Measurements from ENCODE around the gene SDCCAG8. TPM values are rescaled to one million over a fixed set of nuclear protein-coding genes. Genes with fewer than 3 reads are reported as not detected.

Gene SDCCAG8
- total and polyA plus RNA-seq, 2 experiments from 2014 or later = 28.0 to 66.7 TPM

- no peak for TF ChIP-seq ZNF331 (CRISPR knock-in tag; IDR thresholded peaks at IDR 0.05; ENCODE audit: low read depth)
- TF ChIP-seq REST (IDR thresholded peaks at IDR 0.05; ENCODE audit: unreplicated experiment) = no peak
- no peak for TF ChIP-seq ETS1 (IDR thresholded peaks at IDR 0.05)
Measured at GRCh38 chr1:243548516-243548915, 292.7 kb downstream of the SDCCAG8 start (continued).

GRCh38 chr1:243549108-243549507, 293.3 kb downstream of the SDCCAG8 start:
- Histone ChIP-seq H3K27ac (ENCODE audit: low read depth) (no peak overlapping the region), H3K9me2 (ENCODE audit: insufficient read depth) (no peaks in the 10 kb centered on the region), H3K4me3 (no peak overlapping the region), H3F3A (replicated peaks; ENCODE audit: low read depth) (no peaks in the 10 kb centered on the region), H3K27me3 (ENCODE audit: insufficient read depth) (no peaks in the 10 kb centered on the region), H3K79me2 (replicated peaks; ENCODE audit: insufficient read depth) (no peaks in the 10 kb centered on the region), H4K20me1 (replicated peaks; ENCODE audit: insufficient read depth) (no peaks in the 10 kb centered on the region), H3K36me3 (ENCODE audit: insufficient read depth) (no peaks in the 10 kb centered on the region), H2AFZ (no peak overlapping the region), H3K4me1 (ENCODE audit: insufficient read depth) (no peaks in the 10 kb centered on the region), H3K4me2 (no peak overlapping the region)
- Mint-ChIP-seq H3K4me1 (peaks cover 5% of the 10 kb centered on the region; the same call in 2 of the 3 replicates), H3K9me3 (no peaks in the 10 kb centered on the region), H3K27me3 (ENCODE audit: insufficient read depth, low read depth, poor library complexity) (peaks cover under 1% of the 10 kb centered on the region), H3K27ac (no peak overlapping the region), H3K4me3 (no peak overlapping the region), H3K36me3 (ENCODE audit: low read depth) (peaks cover 6% of the 10 kb centered on the region; the same call in 2 of the 3 replicates)
- no peak for ATAC-seq
- DNase-seq (ENCODE audit: low spot score) = no peak
- no peak for TF ChIP-seq JUNB (IDR thresholded peaks at IDR 0.05; ENCODE audit: unreplicated experiment)
- no peak for TF ChIP-seq ETS1 (IDR thresholded peaks at IDR 0.05)
- no peak for TF ChIP-seq POLR2AphosphoS5 (IDR thresholded peaks at IDR 0.05; ENCODE audit: low read depth)
- TF ChIP-seq EZH2phosphoT487 (IDR thresholded peaks at IDR 0.05; ENCODE audit: unreplicated experiment) = no peak
- no peak for TF ChIP-seq ZNF462 (CRISPR knock-in tag; IDR thresholded peaks at IDR 0.05)
- no peak for TF ChIP-seq REST (IDR thresholded peaks at IDR 0.05; ENCODE audit: unreplicated experiment)
- no peak for TF ChIP-seq NANOG (IDR thresholded peaks at IDR 0.05; ENCODE audit: borderline replicate concordance)
- TF ChIP-seq STAT1 (IDR thresholded peaks at IDR 0.05; ENCODE audit: unreplicated experiment) = no peak

Data from GM23338 (cell line).